Sigmoid colon (tissue), 7 donors: ENCODE data around the gene PIK3CB. TPM values are rescaled to one million over a fixed set of nuclear protein-coding genes. Genes with fewer than 3 reads are reported as not detected.

Source experiments
- DNase-seq: peaks from one replicate; pipeline ENCODE4 v3.0.0-alpha.2; 2019
- H3K27ac ChIP-seq, 4 donors: fragments of 200-600 bp; sonication (generic); one replicate each; pipeline ENCODE4 v1.5.1; 2016 to 2019; ENCODE audit warnings: mild to moderate bottlenecking in 1 of 4
- H3K27me3 ChIP-seq, 3 donors: fragments of 200-600 bp; sonication (generic); one replicate each; pipeline ENCODE4 v1.5.1; 2019; ENCODE audit warnings: mild to moderate bottlenecking in 1 of 3
- H3K36me3 ChIP-seq, 4 donors: fragments of 200-600 bp; sonication (generic); one replicate each; pipeline ENCODE4 v1.5.1; 2016 to 2019
- H3K4me1 ChIP-seq, 4 donors: fragments of 200-600 bp; sonication (generic); one replicate each; pipeline ENCODE4 v1.5.1; 2017 to 2019
- H3K4me3 ChIP-seq, 4 donors: fragments of 200-600 bp; sonication (generic); one replicate each; pipeline ENCODE4 v1.5.1; 2017 to 2019; ENCODE audit warnings: mild to moderate bottlenecking in 2 of 4, moderate library complexity in 1 of 4
- H3K9me3 ChIP-seq, 4 donors: fragments of 200-600 bp in 3 of 4; sonication (generic) in 3 of 4; one replicate each; pipeline versions ENCODE4 v1.5.1 to v1.6.1; 2013 to 2019
- EP300 ChIP-seq, 4 donors: sonication (generic); formaldehyde crosslinking; IDR thresholded peaks; one replicate each; pipeline ENCODE4 v1.6.1; 2017; ENCODE audit warnings: antibody characterized with exemption in 4 of 4
- POLR2A ChIP-seq, 2 donors: fragments of 450-650 bp; IDR thresholded peaks; one replicate each; pipeline ENCODE4 v1.6.1; 2016; ENCODE audit warnings: antibody characterized with exemption in 2 of 2, mild to moderate bottlenecking in 2 of 2, moderate library complexity in 2 of 2
- POLR2AphosphoS5 ChIP-seq, 4 donors: sonication (generic); formaldehyde crosslinking; IDR thresholded peaks; one replicate each; pipeline ENCODE4 v1.6.1; 2017; ENCODE audit warnings: antibody characterized with exemption in 4 of 4
- WGBS, 2 donors: extraction: QIAGEN DNeasy Blood & Tissue Kit; methylation state at CpG; one replicate each; pipeline ENCODE4 v1.1.7; 2013; 5-methylcytosine and 5-hydroxymethylcytosine counted together
- intact Hi-C: fragments of 100-400 bp; cut with DNase I; formaldehyde crosslinking; loops from one replicate; pipeline ENCODE4 v1.15.1; 2023
- polyA plus RNA-seq, 3 donors: library from polyadenylated mRNA; stranded (reverse); fragments of 200-250 nt; gene quantifications; one replicate each; pipeline ENCODE4 v1.2.3, GENCODE V29; 2013
- total RNA-seq, 4 donors: library from RNA; depleted of rRNA; stranded (reverse); fragments of >200 nt; gene quantifications; one replicate each; pipeline ENCODE4 v1.1.0, GENCODE V29; 2016
- TF ChIP-seq, protein P1 (sequence below), 4 experiments: fragments of 450-650 bp in 3 of 4; fragments of 200-600 bp in 1 of 4; IDR thresholded peaks; one replicate each; pipeline ENCODE4 v1.5.1; 2016 to 2019; ENCODE audit warnings: antibody characterized with exemption in 4 of 4, mild to moderate bottlenecking in 3 of 4, moderate library complexity in 2 of 4
- donor health status: healthy with polysubstance abuse.
- donor health status: Bipolar disorder and iron deficiency.
- donor health status: healthy.

Gene PIK3CB
- total and polyA plus RNA-seq, 7 donors = 17.4 to 29.5 (median 22.0) TPM

DNA sequence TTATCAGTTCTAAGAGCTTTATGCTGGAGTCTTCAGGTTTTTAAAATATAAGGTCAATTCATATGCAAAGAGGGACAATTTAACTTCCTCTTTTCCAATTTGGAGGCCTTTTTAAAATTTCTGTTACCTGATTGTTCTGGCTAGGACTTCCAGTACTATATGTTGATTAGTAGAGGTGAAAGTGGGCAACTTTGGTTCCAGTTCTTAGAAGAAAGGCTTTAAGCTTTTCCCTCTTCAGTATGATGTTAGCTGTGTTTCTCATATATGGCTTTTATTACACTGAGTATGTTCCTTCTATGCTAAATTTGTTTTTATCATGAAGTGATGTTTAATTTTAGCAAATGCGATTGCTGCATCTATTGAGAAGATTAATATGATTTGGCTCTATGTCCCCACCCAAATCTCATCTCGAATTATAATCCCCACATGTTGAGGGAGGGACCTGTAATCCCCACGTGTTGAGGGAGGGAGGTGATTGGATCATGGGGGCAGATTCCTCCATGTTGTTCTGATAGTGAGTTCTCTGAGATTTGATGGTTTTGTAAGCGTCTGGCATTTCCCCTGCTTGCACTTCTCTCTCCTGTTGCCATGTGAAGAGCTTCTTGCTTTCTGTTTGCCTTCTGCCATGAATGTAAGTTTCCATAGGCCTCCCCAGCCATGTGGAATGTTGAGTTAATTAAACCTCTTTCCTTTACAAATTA lies 192.4 kb downstream of the PIK3CB start:
- H3K9me3 ChIP-seq = peaks cover 0 to 9% (median 3%) of the 10 kb centered on the region in 4 donors

DNA sequence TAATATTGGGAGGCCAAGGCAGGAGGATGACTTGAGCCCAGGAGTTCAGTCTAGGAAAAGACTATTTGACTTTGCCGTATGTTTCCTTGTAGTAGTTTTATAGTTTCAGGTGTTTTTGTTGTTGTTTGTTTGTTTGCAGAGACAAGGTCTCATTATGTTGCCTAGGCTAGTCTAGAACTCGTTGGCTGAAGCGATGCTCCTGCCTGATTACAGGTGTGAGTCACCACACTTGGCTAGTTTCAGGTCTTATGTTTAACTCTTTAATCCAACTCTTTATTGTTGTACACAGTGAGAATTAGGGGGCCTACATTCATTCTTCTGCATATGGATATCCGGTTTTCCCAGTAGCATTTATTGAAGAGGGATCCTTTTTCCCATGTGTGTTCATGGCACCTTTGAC lies 194.2 kb downstream of the PIK3CB start:
- intact Hi-C loops = no loop called here
- no peak overlapping the region for H3K27ac ChIP-seq
- WGBS, 2 donors = 39 to 77% methylated on average over 4 of the region's 4 CpGs
- peaks cover 0 to 9% (median 3%) of the 10 kb centered on the region in 4 donors for H3K9me3 ChIP-seq
- no peak for DNase-seq
- TF ChIP-seq, protein P1, sequence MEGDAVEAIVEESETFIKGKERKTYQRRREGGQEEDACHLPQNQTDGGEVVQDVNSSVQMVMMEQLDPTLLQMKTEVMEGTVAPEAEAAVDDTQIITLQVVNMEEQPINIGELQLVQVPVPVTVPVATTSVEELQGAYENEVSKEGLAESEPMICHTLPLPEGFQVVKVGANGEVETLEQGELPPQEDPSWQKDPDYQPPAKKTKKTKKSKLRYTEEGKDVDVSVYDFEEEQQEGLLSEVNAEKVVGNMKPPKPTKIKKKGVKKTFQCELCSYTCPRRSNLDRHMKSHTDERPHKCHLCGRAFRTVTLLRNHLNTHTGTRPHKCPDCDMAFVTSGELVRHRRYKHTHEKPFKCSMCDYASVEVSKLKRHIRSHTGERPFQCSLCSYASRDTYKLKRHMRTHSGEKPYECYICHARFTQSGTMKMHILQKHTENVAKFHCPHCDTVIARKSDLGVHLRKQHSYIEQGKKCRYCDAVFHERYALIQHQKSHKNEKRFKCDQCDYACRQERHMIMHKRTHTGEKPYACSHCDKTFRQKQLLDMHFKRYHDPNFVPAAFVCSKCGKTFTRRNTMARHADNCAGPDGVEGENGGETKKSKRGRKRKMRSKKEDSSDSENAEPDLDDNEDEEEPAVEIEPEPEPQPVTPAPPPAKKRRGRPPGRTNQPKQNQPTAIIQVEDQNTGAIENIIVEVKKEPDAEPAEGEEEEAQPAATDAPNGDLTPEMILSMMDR (IDR thresholded peaks at IDR 0.05) = no peak
- no peak for TF ChIP-seq POLR2AphosphoS5 (IDR thresholded peaks at IDR 0.05)
- TF ChIP-seq EP300 (IDR thresholded peaks at IDR 0.05) = no peak
- no peak for TF ChIP-seq POLR2A (IDR thresholded peaks at IDR 0.05)
- no peak overlapping the region for H3K4me3 ChIP-seq
- H3K4me1 ChIP-seq = no peaks in the 10 kb centered on the region
- H3K36me3 ChIP-seq = no peaks in the 10 kb centered on the region
- H3K27me3 ChIP-seq = no peaks in the 10 kb centered on the region

More for the DNA sequence above, 192.4 kb downstream of the PIK3CB start:
- intact Hi-C loops = no loop called here
- H3K4me3 ChIP-seq = no peak overlapping the region
- H3K4me1 ChIP-seq = no peaks in the 10 kb centered on the region
- WGBS, 2 donors = 78 to 82% methylated on average over 4 of the region's 4 CpGs
- no peak for DNase-seq
- H3K27me3 ChIP-seq = no peaks in the 10 kb centered on the region
- no peak overlapping the region for H3K27ac ChIP-seq
- H3K36me3 ChIP-seq = no peaks in the 10 kb centered on the region
- TF ChIP-seq, protein P1 (IDR thresholded peaks at IDR 0.05) = no peak
- no peak for TF ChIP-seq POLR2A (IDR thresholded peaks at IDR 0.05)
- TF ChIP-seq POLR2AphosphoS5 (IDR thresholded peaks at IDR 0.05) = no peak
- TF ChIP-seq EP300 (IDR thresholded peaks at IDR 0.05) = no peak

DNA sequence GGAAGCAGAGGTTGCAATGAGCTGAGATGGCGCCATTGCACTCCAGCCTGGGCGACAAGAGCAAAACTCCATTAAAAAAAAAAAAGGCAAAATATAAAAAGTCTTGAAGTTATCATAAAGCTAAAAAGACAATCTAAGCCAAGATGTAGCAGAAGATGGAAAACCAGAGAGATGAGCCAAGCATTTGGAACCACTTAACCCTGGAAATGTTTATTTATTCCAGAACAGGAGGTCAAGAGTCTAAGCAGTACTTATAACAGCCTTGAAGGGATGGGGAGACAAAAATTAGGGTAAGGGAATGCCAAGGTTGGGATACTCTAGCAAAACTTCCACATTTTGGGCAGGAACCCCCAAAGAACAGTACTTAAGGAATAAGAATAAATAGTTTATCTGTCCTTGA lies 196.1 kb downstream of the PIK3CB start:
- WGBS, 2 donors = 84 to 96% methylated on average over 2 of the region's 2 CpGs
- TF ChIP-seq POLR2A (IDR thresholded peaks at IDR 0.05) = no peak
- no peak for TF ChIP-seq POLR2AphosphoS5 (IDR thresholded peaks at IDR 0.05)
- no peak for TF ChIP-seq EP300 (IDR thresholded peaks at IDR 0.05)
- TF ChIP-seq, protein P1 (IDR thresholded peaks at IDR 0.05) = no peak
- no peak overlapping the region for H3K27ac ChIP-seq
- H3K27me3 ChIP-seq = no peaks in the 10 kb centered on the region
- peaks cover 0 to 11% (median 0%) of the 10 kb centered on the region in 4 donors for H3K36me3 ChIP-seq
- H3K4me3 ChIP-seq = no peak overlapping the region
- H3K9me3 ChIP-seq = peaks cover 0 to 2% (median 0%) of the 10 kb centered on the region in 4 donors
- intact Hi-C loops = no loop called here
- no peaks in the 10 kb centered on the region for H3K4me1 ChIP-seq
- DNase-seq = no peak

DNA sequence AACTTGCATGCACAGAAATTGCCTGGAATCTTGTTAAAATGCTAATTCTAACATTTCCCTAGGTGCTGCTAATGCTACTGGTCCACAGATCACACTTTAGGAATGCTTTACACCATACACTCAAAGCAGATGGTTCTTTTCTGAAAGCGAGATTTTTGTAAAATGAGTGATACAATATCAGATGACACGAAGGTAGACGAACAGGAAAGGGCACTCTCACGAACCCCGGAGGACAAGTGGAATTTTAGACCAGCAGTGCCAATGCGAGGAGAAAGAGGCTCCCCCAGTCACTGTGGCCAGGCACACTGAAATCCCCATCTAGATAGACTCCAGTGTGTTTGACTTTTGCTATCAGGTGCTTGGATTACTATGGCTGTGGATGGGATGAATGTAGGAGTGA lies 205.2 kb downstream of the PIK3CB start:
- intact Hi-C loops = no loop called here
- H3K27me3 ChIP-seq = no peaks in the 10 kb centered on the region
- no peak for DNase-seq
- H3K4me3 ChIP-seq = no peak overlapping the region
- H3K4me1 ChIP-seq = no peaks in the 10 kb centered on the region
- no peak overlapping the region for H3K27ac ChIP-seq
- TF ChIP-seq POLR2A (IDR thresholded peaks at IDR 0.05) (no peak), EP300 (IDR thresholded peaks at IDR 0.05) (no peak), POLR2AphosphoS5 (IDR thresholded peaks at IDR 0.05) (no peak)
- TF ChIP-seq, protein P1 (IDR thresholded peaks at IDR 0.05) = no peak
- H3K9me3 ChIP-seq = no peaks in the 10 kb centered on the region
- H3K36me3 ChIP-seq = peaks cover 0 to 37% (median 3%) of the 10 kb centered on the region in 4 donors
- WGBS, 2 donors = 81 to 87% methylated on average over 6 of the region's 6 CpGs
